CD4-positive, alpha-beta memory T cell (primary cell): ENCODE measurements around the gene PSMD1. TPM values are rescaled to one million over a fixed set of nuclear protein-coding genes. Genes with fewer than 3 reads are reported as not detected.
"Not testable (repeated sequence)": the region's sequence is repeated elsewhere in the genome, so short reads cannot be mapped to it uniquely, and the experiment has no call there.

Experiments used
- CTCF ChIA-PET: fragments of 350-600 bp; sonication (Branson Sonifier 250); formaldehyde crosslinking; loops from one replicate; lab custom pipeline; 2021; ENCODE audit warnings: inconsistent platforms; ENCODE audit not compliant: partially characterized antibody; lab: Charles Lee
- POLR2A ChIA-PET: fragments of 350-600 bp; sonication (Branson Sonifier 250); formaldehyde crosslinking; loops from one replicate; lab custom pipeline; 2021; ENCODE audit not compliant: partially characterized antibody; lab: Charles Lee
- DNase-seq, 5 donors: peaks; one replicate each; pipeline versions ENCODE4 v3.0.0 to v3.0.0-alpha.2; 2020 to 2022; ENCODE audit warnings: mixed read lengths in 1 of 5
- H3K27ac ChIP-seq: one replicate; pipeline ENCODE4 v1.7.0; 2013; ENCODE audit warnings: low read depth, low read length
- H3K27me3 ChIP-seq: 2 replicates; pipeline ENCODE4 v1.7.0; 2013; ENCODE audit warnings: mild to moderate bottlenecking, low read length, moderate library complexity; ENCODE audit not compliant: insufficient read depth
- H3K36me3 ChIP-seq: 2 replicates; pipeline ENCODE4 v1.7.0; 2013; ENCODE audit warnings: mild to moderate bottlenecking, low read length, moderate library complexity; ENCODE audit not compliant: insufficient read depth
- H3K4me1 ChIP-seq: 2 replicates; pipeline ENCODE4 v1.7.0; 2013; ENCODE audit warnings: mild to moderate bottlenecking, low read length, moderate library complexity; ENCODE audit not compliant: insufficient read depth
- H3K4me3 ChIP-seq, 2 donors: one replicate each; pipeline ENCODE4 v1.7.0; 2013; ENCODE audit warnings: low read length in 2 of 2, mild to moderate bottlenecking in 1 of 2
- H3K9me3 ChIP-seq, 2 donors: one replicate each; pipeline ENCODE4 v1.7.0; 2013; ENCODE audit warnings: low read length in 2 of 2, control low read depth in 1 of 2; ENCODE audit not compliant: control insufficient read depth in 1 of 2
- H3K27ac Mint-ChIP-seq, 7 donors: one replicate each; pipeline ENCODE4 v1.8.0; 2020 to 2021; ENCODE audit warnings: mixed read lengths in 7 of 7, mild to moderate bottlenecking in 6 of 7, inconsistent platforms in 3 of 7, moderate library complexity in 3 of 7
- H3K27me3 Mint-ChIP-seq, 2 donors: one replicate each; pipeline ENCODE4 v1.8.0; 2020 to 2021; ENCODE audit warnings: mixed read lengths in 2 of 2
- H3K36me3 Mint-ChIP-seq, 2 donors: one replicate each; pipeline ENCODE4 v1.8.0; 2020 to 2021; ENCODE audit warnings: mixed read lengths in 2 of 2, inconsistent platforms in 1 of 2, mild to moderate bottlenecking in 1 of 2
- H3K4me1 Mint-ChIP-seq, 4 donors: one replicate each; pipeline ENCODE4 v1.8.0; 2020 to 2021; ENCODE audit warnings: mixed read lengths in 4 of 4, mild to moderate bottlenecking in 1 of 4
- H3K4me3 Mint-ChIP-seq, 8 donors: one replicate each; pipeline ENCODE4 v1.8.0; 2020 to 2021; ENCODE audit warnings: mixed read lengths in 8 of 8, mild to moderate bottlenecking in 7 of 8, moderate library complexity in 6 of 8, inconsistent platforms in 3 of 8
- H3K9me3 Mint-ChIP-seq, 8 donors: one replicate each; pipeline ENCODE4 v1.8.0; 2020 to 2021; ENCODE audit warnings: mixed read lengths in 8 of 8, mild to moderate bottlenecking in 5 of 8, inconsistent platforms in 3 of 8, moderate library complexity in 1 of 8
- intact Hi-C: fragments of 100-400 bp; cut with micrococcal nuclease; formaldehyde crosslinking; loops from one replicate; pipeline ENCODE4 v1.15.1; 2023
- polyA plus RNA-seq, 2 donors: library from polyadenylated mRNA; unstranded; fragments of 300-500 nt; fragmentation: Illumina TruSeq; gene quantifications; one replicate each; pipeline ENCODE4 v1.2.3, GENCODE V29; 2021
- total RNA-seq, 2 experiments: library from RNA; stranded (reverse); gene quantifications; one replicate each; pipeline ENCODE4 v1.2.3, GENCODE V29; 2021

PSMD1 gene
- total and polyA plus RNA-seq, 4 experiments from 2014 or later: 38.0 to 65.0 (median 52.6) TPM

GRCh38 chr2:231189571-231190495, 133.2 kb downstream of the PSMD1 start:
- peak overlapping the region in 1 of 8 donors; percentile 54 for H3K4me3 Mint-ChIP-seq
- H3K9me3 Mint-ChIP-seq: no peaks in the 10 kb centered on the region
- H3K27ac Mint-ChIP-seq: no peak overlapping the region

GRCh38 chr2:231190531-231191197, 134.0 kb downstream of the PSMD1 start:
- no peaks in the 10 kb centered on the region for H3K36me3 Mint-ChIP-seq
- CTCF ChIA-PET: no interaction called here
- H3K4me3 Mint-ChIP-seq: no peak overlapping the region
- DNase-seq: no peak
- intact Hi-C loops: no loop called here
- H3K9me3 ChIP-seq: no peaks in the 10 kb centered on the region
- no peaks in the 10 kb centered on the region for H3K36me3 ChIP-seq
- no peaks in the 10 kb centered on the region for H3K4me1 ChIP-seq
- POLR2A ChIA-PET: no interaction called here
- peaks cover 23 to 24% of the 10 kb centered on the region in 2 donors for H3K27me3 Mint-ChIP-seq
- no peaks in the 10 kb centered on the region for H3K9me3 Mint-ChIP-seq
- H3K4me3 ChIP-seq: no peak overlapping the region
- no peak overlapping the region for H3K27ac Mint-ChIP-seq
- H3K4me1 Mint-ChIP-seq: peaks cover 0 to 1% (median 0%) of the 10 kb centered on the region in 4 donors
- no peak overlapping the region for H3K27ac ChIP-seq
- peaks cover 3% of the 10 kb centered on the region for H3K27me3 ChIP-seq

More at GRCh38 chr2:231189571-231190495, 133.2 kb downstream of the PSMD1 start:
- H3K36me3 ChIP-seq: no peaks in the 10 kb centered on the region
- H3K4me1 ChIP-seq: no peaks in the 10 kb centered on the region
- H3K4me3 ChIP-seq: no peak overlapping the region
- H3K9me3 ChIP-seq: no peaks in the 10 kb centered on the region
- no peak for DNase-seq
- H3K27me3 ChIP-seq: peaks cover 3% of the 10 kb centered on the region
- Mint-ChIP-seq H3K27me3 (peaks cover 21 to 24% of the 10 kb centered on the region in 2 donors), H3K4me1 (peaks cover 0 to 1% (median 0%) of the 10 kb centered on the region in 4 donors), H3K36me3 (no peaks in the 10 kb centered on the region)
- ChIA-PET POLR2A (no interaction called here), CTCF (no interaction called here)
- intact Hi-C loops: no loop called here
- H3K27ac ChIP-seq: no peak overlapping the region

GRCh38 chr2:231191896-231192872, 135.5 kb downstream of the PSMD1 start:
- Histone ChIP-seq H3K27me3 (peaks cover 3% of the 10 kb centered on the region), H3K9me3 (no peaks in the 10 kb centered on the region), H3K36me3 (no peaks in the 10 kb centered on the region), H3K4me1 (no peaks in the 10 kb centered on the region), H3K4me3 (no peak overlapping the region), H3K27ac (no peak overlapping the region)
- H3K27ac Mint-ChIP-seq: peak overlapping the region in 2 of 7 donors; percentile 17 to 50
- DNase-seq: no peak
- no peaks in the 10 kb centered on the region for H3K9me3 Mint-ChIP-seq
- CTCF ChIA-PET: interaction anchor here (1.6 kb wide), 1 partner anchor 260 kb away, joined by 4 read pairs; no protein-coding TSS in a partner anchor
- peaks cover 24 to 25% of the 10 kb centered on the region in 2 donors for H3K27me3 Mint-ChIP-seq
- H3K4me3 Mint-ChIP-seq: no peak overlapping the region
- intact Hi-C loops: no loop called here
- peaks cover 0 to 3% (median 1%) of the 10 kb centered on the region in 4 donors for H3K4me1 Mint-ChIP-seq
- POLR2A ChIA-PET: no interaction called here
- no peaks in the 10 kb centered on the region for H3K36me3 Mint-ChIP-seq

- H3K9me3 Mint-ChIP-seq: no peaks in the 10 kb centered on the region
- Histone ChIP-seq H3K27me3 (peaks cover 3% of the 10 kb centered on the region), H3K4me3 (no peak overlapping the region), H3K4me1 (peaks cover 7% of the 10 kb centered on the region), H3K36me3 (no peaks in the 10 kb centered on the region), H3K27ac (no peak overlapping the region), H3K9me3 (no peaks in the 10 kb centered on the region)
- H3K4me3 Mint-ChIP-seq: no peak overlapping the region
- DNase-seq: no peak
- H3K27ac Mint-ChIP-seq: no peak overlapping the region
- no peaks in the 10 kb centered on the region for H3K36me3 Mint-ChIP-seq
- peaks cover 0 to 13% (median 9%) of the 10 kb centered on the region in 4 donors for H3K4me1 Mint-ChIP-seq
- intact Hi-C loops: no loop called here
- POLR2A ChIA-PET: no interaction called here
- CTCF ChIA-PET: interaction anchor here (0.8 to 1.6 kb wide), 2 partner anchors 9 to 259 kb away, joined by 3 to 4 read pairs; no protein-coding TSS in a partner anchor
- H3K27me3 Mint-ChIP-seq: peaks cover 17 to 20% of the 10 kb centered on the region in 2 donors
Observed at GRCh38 chr2:231193216-231193615, 136.5 kb downstream of the PSMD1 start.

DNA sequence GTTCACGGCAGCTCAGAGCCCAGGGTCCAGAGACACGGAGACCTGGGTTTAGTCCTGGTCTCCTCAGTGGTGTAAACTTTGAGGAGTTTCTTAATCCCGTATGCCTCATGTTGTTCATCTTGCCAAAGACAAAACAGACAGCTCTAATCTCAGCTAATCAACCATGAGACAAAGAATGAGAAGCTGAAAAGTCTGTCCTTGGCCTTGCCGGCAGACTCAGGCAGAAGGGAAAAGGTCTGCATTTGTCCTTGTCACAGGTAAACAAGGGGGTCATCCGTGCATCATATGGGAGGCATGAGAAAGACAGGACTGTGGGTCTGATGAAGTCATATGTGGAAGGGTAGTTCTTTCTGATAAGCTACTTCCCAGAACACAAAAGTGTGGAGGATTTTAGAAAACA, 139.9 kb downstream of the PSMD1 start:
- Mint-ChIP-seq H3K27ac (peak overlapping the region in 1 of 7 donors; percentile 4), H3K4me1 (peaks cover 0 to 19% (median 11%) of the 10 kb centered on the region in 4 donors), H3K36me3 (peaks cover 0 to 2% of the 10 kb centered on the region in 2 donors), H3K9me3 (no peaks in the 10 kb centered on the region), H3K27me3 (peaks cover 5 to 10% of the 10 kb centered on the region in 2 donors), H3K4me3 (peak overlapping the region in 6 of 8 donors; percentile 17 to 75 (median 57))
- CTCF ChIA-PET: interaction anchor here (0.9 kb wide), 1 partner anchor 255 kb away, joined by 3 read pairs; no protein-coding TSS in a partner anchor
- intact Hi-C loops: no loop called here
- no peak for DNase-seq
- Histone ChIP-seq H3K36me3 (no peaks in the 10 kb centered on the region), H3K27ac (no peak overlapping the region), H3K27me3 (no peaks in the 10 kb centered on the region), H3K4me3 (no peak overlapping the region), H3K4me1 (peaks cover 13% of the 10 kb centered on the region), H3K9me3 (no peaks in the 10 kb centered on the region)
- POLR2A ChIA-PET: interaction anchor here (0.6 kb wide), 1 partner anchor 12 kb away, joined by 4 read pairs; no protein-coding TSS in a partner anchor

- DNase-seq, H3K36me3 Mint-ChIP-seq, H3K27me3 ChIP-seq, H3K4me3 ChIP-seq, H3K27me3 Mint-ChIP-seq, CTCF ChIA-PET, POLR2A ChIA-PET, H3K36me3 ChIP-seq, H3K9me3 Mint-ChIP-seq, intact Hi-C loops, H3K9me3 ChIP-seq, H3K27ac Mint-ChIP-seq, H3K27ac ChIP-seq: not testable (repeated sequence)
- H3K4me3 Mint-ChIP-seq: peak overlapping the region; percentile 65 to 96 (median 92)
- H3K4me1 ChIP-seq: peaks cover 13% of the 10 kb centered on the region
- peaks cover 0 to 19% (median 11%) of the 10 kb centered on the region in 4 donors for H3K4me1 Mint-ChIP-seq
Observed at GRCh38 chr2:231197196-231197595, 140.5 kb downstream of the PSMD1 start.
